ENCODE measurements around the gene ZNF804A. TPM values are rescaled to one million over a fixed set of nuclear protein-coding genes. Genes with fewer than 3 reads are reported as not detected.

ZNF804A gene
- total and polyA plus RNA-seq, 2 of the 4 experiments (the other 2 are of a cell fraction) = 2.2 to 2.7 TPM

GRCh38 chr2:184760931-184761330, 162.6 kb downstream of the ZNF804A start:
- no peak overlapping the region for H2BK15ac ChIP-seq (ENCODE audit: low read depth, low read length)
- H3K9me3 ChIP-seq (ENCODE audit: control insufficient read depth, insufficient read depth, low read length) = no peaks in the 10 kb centered on the region
- no peak overlapping the region for H3K4me3 ChIP-seq (ENCODE audit: insufficient read depth, low read depth, low read length)
- H3K23ac ChIP-seq (ENCODE audit: low read depth, low read length) = no peak overlapping the region
- H3K56ac ChIP-seq (ENCODE audit: extremely low read depth, insufficient read depth, low read length) = no peak overlapping the region
- no peak overlapping the region for H2AK5ac ChIP-seq (ENCODE audit: low read depth, low read length)
- H3K9me1 ChIP-seq (ENCODE audit: insufficient read depth, low read length) = no peaks in the 10 kb centered on the region
- no peak overlapping the region for H3K14ac ChIP-seq (replicated peaks; ENCODE audit: low read depth, low read length)
- no peaks in the 10 kb centered on the region for H3K27me3 ChIP-seq (ENCODE audit: control insufficient read depth, insufficient read depth, low read length)
- no peak overlapping the region for H3K9ac ChIP-seq (ENCODE audit: low read depth, low read length)
- no peak overlapping the region for H2BK120ac ChIP-seq (ENCODE audit: low read depth, low read length)
- no peak overlapping the region for H4K5ac ChIP-seq (ENCODE audit: low read depth, low read length)
- H3K79me1 ChIP-seq (ENCODE audit: low read depth in 1 of 2, low read length in 2 of 2) = no peaks in the 10 kb centered on the region
- intact Hi-C loops (cut with micrococcal nuclease) (loop anchor here (10.0 kb wide), 1 partner anchor 124 kb away; no protein-coding TSS in a partner anchor), in situ Hi-C loops (cut with MboI; ENCODE audit: low sequenced_read_pairs) (no loop called here), dilution Hi-C loops (cut with HindIII; ENCODE audit: low sequenced_read_pairs, unreplicated experiment) (no loop called here)
- H4K20me1 ChIP-seq (ENCODE audit: insufficient read depth, low read length) = no peaks in the 10 kb centered on the region
- no peak overlapping the region for H3K27ac ChIP-seq (ENCODE audit: insufficient read depth, low read length)
- no peak overlapping the region for H3K18ac ChIP-seq (ENCODE audit: low read depth, low read length)
- H3K4ac ChIP-seq (ENCODE audit: low read depth, low read length) = no peak overlapping the region
- DNase-seq = no peak
- no peak overlapping the region for H2BK20ac ChIP-seq (ENCODE audit: low read depth, low read length)
- H4K91ac ChIP-seq (ENCODE audit: insufficient read depth, low read depth, low read length) = no peak overlapping the region
- H2BK5ac ChIP-seq (ENCODE audit: low read depth, low read length, poor library complexity, severe bottlenecking) = no peak overlapping the region
- no peak overlapping the region for H4K8ac ChIP-seq (ENCODE audit: low read depth in 2 of 2, low read length in 2 of 2)
- no CpG with 5 or more reads among the region's 2 CpGs for WGBS, 2 experiments (ENCODE audit: extremely low coverage in 2 of 2, insufficient read length in 1 of 2)
- no peaks in the 10 kb centered on the region for H3K36me3 ChIP-seq (ENCODE audit: control insufficient read depth, insufficient read depth, low read length)
- H3K4me1 ChIP-seq (ENCODE audit: control insufficient read depth, insufficient read depth, low read length) = no peaks in the 10 kb centered on the region
- POLR2A ChIA-PET (ENCODE audit: unreplicated experiment) = no interaction called here
- no peak overlapping the region for H2AFZ ChIP-seq (replicated peaks; ENCODE audit: low read length, poor library complexity)
- TF ChIP-seq MAFK (IDR thresholded peaks at IDR 0.05; ENCODE audit: low read depth, low read length) = peak; percentile 75
- no peak for TF ChIP-seq USF2 (IDR thresholded peaks at IDR 0.05; ENCODE audit: low read depth, low read length)
- no peak for ATAC-seq (ENCODE audit: low read depth)
- no peak overlapping the region for H3K4me2 ChIP-seq (ENCODE audit: low read depth, low read length)
- H2AK9ac ChIP-seq (replicated peaks; ENCODE audit: low read depth, low read length, poor library complexity) = no peak overlapping the region
- CTCF ChIA-PET = no interaction called here
- BruUV-seq (replicated peaks) = no TSS peak
